Hepatocyte (in vitro differentiated cells): Measurements from ENCODE around the gene YPEL1.

Experiments
- EZH2 ChIP-seq: fragments of 200-600 bp; sonication (generic); IDR thresholded peaks from 2 replicates; pipeline ENCODE4 v1.6.1; 2016; ENCODE audit warnings: antibody characterized with exemption, mild to moderate bottlenecking, borderline replicate concordance
- EZH2phosphoT487 ChIP-seq: fragments of 200-600 bp; sonication (generic); IDR thresholded peaks from one replicate; pipeline ENCODE4 v1.6.1; 2018; ENCODE audit warnings: antibody characterized with exemption, mild to moderate bottlenecking, low read depth, moderate library complexity; ENCODE audit not compliant: unreplicated experiment, severe bottlenecking
- TF ChIP-seq, protein P1 (sequence below): fragments of 200-600 bp; sonication (generic); IDR thresholded peaks from 2 replicates; pipeline ENCODE4 v1.5.1; 2016; ENCODE audit warnings: antibody characterized with exemption, mild to moderate bottlenecking; ENCODE audit not compliant: poor library complexity

DNA sequence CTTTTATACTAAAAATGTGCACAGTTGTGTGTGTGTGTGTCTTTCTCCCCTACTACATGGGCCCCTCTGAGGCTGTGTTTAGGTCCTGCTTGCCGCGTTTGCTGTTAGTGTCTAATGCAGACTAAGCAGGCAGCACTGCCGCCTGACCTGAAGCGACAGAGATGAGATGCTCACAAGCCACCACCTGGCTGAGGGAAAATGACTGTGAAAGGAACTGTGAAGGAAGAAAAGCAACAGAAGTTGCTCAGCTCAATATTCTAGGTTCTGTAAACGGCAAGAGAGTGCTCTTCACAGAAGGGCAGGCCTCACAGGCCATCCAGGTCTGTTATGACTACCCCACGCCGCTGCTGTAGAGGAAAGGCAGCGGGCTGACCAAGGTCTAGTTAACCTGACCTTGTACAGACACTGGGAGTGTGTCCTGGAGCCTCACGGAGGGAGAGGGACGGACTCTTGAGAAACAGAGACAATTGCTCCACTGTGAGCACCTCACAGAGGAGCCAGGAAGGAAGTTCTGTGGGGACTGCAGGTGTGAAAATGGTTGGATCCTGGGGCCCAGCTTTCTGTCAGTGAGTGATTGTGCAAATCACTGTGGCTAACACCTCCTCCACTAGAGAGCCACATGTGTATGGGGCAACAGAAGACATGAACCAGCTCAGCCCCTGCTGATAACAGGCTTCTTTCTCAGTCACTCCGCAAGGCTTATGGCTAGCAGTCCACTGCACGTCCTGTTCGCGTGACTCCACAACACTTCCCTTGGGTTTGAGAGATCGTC, 31.3 kb upstream of the YPEL1 start:
- TF ChIP-seq, protein P1, sequence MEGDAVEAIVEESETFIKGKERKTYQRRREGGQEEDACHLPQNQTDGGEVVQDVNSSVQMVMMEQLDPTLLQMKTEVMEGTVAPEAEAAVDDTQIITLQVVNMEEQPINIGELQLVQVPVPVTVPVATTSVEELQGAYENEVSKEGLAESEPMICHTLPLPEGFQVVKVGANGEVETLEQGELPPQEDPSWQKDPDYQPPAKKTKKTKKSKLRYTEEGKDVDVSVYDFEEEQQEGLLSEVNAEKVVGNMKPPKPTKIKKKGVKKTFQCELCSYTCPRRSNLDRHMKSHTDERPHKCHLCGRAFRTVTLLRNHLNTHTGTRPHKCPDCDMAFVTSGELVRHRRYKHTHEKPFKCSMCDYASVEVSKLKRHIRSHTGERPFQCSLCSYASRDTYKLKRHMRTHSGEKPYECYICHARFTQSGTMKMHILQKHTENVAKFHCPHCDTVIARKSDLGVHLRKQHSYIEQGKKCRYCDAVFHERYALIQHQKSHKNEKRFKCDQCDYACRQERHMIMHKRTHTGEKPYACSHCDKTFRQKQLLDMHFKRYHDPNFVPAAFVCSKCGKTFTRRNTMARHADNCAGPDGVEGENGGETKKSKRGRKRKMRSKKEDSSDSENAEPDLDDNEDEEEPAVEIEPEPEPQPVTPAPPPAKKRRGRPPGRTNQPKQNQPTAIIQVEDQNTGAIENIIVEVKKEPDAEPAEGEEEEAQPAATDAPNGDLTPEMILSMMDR, result no peak
- no peak for TF ChIP-seq EZH2phosphoT487
- no peak for TF ChIP-seq EZH2
